Eye (tissue), 1 donor: Measurements from ENCODE around the gene SELPLG.
A peak's percentile ranks its signal among the peaks of the same experiment; 100 is the strongest.
"Not testable (repeated sequence)": the region's sequence is repeated elsewhere in the genome, so short reads cannot be mapped to it uniquely, and the experiment has no call there.

Source experiments
- DNase-seq: peaks from one replicate; pipeline ENCODE4 v3.0.0-alpha.2; 2015

Gene SELPLG

GRCh38 chr12:108586306-108586705, 47.4 kb downstream of the SELPLG start:
- no peak for DNase-seq

GRCh38 chr12:108585864-108586263, 47.8 kb downstream of the SELPLG start:
- no peak for DNase-seq

GRCh38 chr12:108584456-108585065, 49.1 kb downstream of the SELPLG start:
- no peak for DNase-seq

GRCh38 chr12:108583991-108584390, 49.7 kb downstream of the SELPLG start:
- peak; percentile 47 for DNase-seq

- DNase-seq: no peak
Measured at GRCh38 chr12:108582978-108583770, 50.5 kb downstream of the SELPLG start.

GRCh38 chr12:108582509-108582908, 51.2 kb downstream of the SELPLG start:
- no peak for DNase-seq

GRCh38 chr12:108581311-108582227, 52.1 kb downstream of the SELPLG start:
- DNase-seq: no peak

- DNase-seq: no peak
Measured at GRCh38 chr12:108580531-108580930, 53.2 kb downstream of the SELPLG start.

GRCh38 chr12:108578813-108579212, 54.9 kb downstream of the SELPLG start:
- DNase-seq: no peak

- DNase-seq: no peak
Measured at GRCh38 chr12:108578264-108578663, 55.4 kb downstream of the SELPLG start.

GRCh38 chr12:108577458-108577857, 56.2 kb downstream of the SELPLG start:
- no peak for DNase-seq

GRCh38 chr12:108576660-108577234, 56.9 kb downstream of the SELPLG start:
- DNase-seq: no peak

- DNase-seq: no peak
Measured at GRCh38 chr12:108575199-108575912, 58.3 kb downstream of the SELPLG start.

- DNase-seq: not testable (repeated sequence)
Measured at GRCh38 chr12:108574276-108574675, 59.4 kb downstream of the SELPLG start.

- no peak for DNase-seq
Measured at GRCh38 chr12:108573317-108573716, 60.4 kb downstream of the SELPLG start.

GRCh38 chr12:108572166-108572790, 61.4 kb downstream of the SELPLG start:
- DNase-seq: no peak
